PFSK-1 (cell line): Measurements from ENCODE around the gene FAM170B.

Experiments
- FOXP2 ChIP-seq: optimal IDR thresholded peaks from 2 replicates; pipeline ENCODE3; 2011; ENCODE audit warnings: borderline replicate concordance, control low read depth, inconsistent platforms; ENCODE audit not compliant: insufficient read depth; ENCODE audit errors: extremely low read length, extremely low read depth
- POLR2AphosphoS5 ChIP-seq: IDR thresholded peaks from 2 replicates; pipeline ENCODE4 v1.6.1; 2012; ENCODE audit warnings: low read depth, mild to moderate bottlenecking, control low read depth, low read length, moderate library complexity
- REST ChIP-seq, 2 experiments: IDR thresholded peaks; 2 replicates each; pipeline versions ENCODE4 v1.6.1 to v1.8.0; 2011 to 2012; ENCODE audit warnings: low read depth in 2 of 2, low read length in 2 of 2, control low read depth in 1 of 2, inconsistent platforms in 1 of 2, mild to moderate bottlenecking in 1 of 2, moderate library complexity in 1 of 2; ENCODE audit not compliant: insufficient read depth in 1 of 2
- SIN3A ChIP-seq: IDR thresholded peaks from 2 replicates; pipeline ENCODE4 v1.6.1; 2012; ENCODE audit warnings: mild to moderate bottlenecking, low read length, moderate library complexity, borderline replicate concordance; ENCODE audit not compliant: insufficient read depth
- TAF1 ChIP-seq: IDR thresholded peaks from 2 replicates; pipeline ENCODE4 v1.6.1; 2012; ENCODE audit warnings: low read length, control low read depth, borderline replicate concordance; ENCODE audit not compliant: insufficient read depth

The FAM170B gene

DNA sequence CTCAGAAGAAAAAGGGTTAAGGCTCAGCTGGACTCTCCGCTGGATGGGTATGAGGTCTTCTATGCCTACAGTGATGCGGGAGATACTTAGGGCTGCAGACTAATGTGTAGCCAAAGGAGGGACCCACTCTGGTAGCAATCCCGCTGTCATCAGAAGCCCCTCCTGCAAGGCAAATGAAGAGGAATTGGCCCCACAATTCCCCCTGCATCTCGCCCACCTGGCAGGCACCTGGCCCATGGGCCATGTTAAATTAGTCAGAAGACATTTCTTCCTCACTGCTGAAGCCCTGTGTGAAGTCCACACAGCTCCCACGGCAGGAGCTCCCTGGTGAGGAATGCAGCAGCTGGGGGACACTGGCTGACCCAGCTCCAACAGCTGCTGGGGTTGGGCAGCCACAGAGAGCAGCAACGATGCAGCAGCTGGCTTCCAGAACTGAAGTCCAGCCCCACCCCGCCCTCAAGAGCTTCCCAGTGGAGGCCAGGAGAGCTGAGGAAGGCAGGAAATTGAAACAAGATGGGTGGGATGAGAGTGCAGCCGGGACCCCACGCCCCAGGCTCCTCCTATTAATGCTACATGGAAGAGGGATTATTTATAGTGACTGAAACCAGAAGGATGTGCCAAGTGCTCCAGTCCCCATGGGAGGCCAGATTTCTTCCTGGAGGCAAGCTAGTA is 24.0 kb downstream of the FAM170B start:
- TF ChIP-seq FOXP2 (no peak), TAF1 (no peak), POLR2AphosphoS5 (no peak), SIN3A (no peak)

GRCh38 chr10:49108656-49109055 is 25.2 kb downstream of the FAM170B start:
- TF ChIP-seq POLR2AphosphoS5 (no peak), SIN3A (no peak), FOXP2 (no peak), REST (IDR thresholded peaks at IDR 0.05; ENCODE audit: insufficient read depth in 1 of 2, low read depth in 2 of 2, low read length in 2 of 2) (no peak), TAF1 (no peak)

- TF ChIP-seq REST (IDR thresholded peaks at IDR 0.05; ENCODE audit: insufficient read depth in 1 of 2, low read depth in 2 of 2, low read length in 2 of 2) (no peak), TAF1 (no peak), SIN3A (no peak), POLR2AphosphoS5 (no peak)
Observed at GRCh38 chr10:49107887-49108267, 25.9 kb downstream of the FAM170B start.

- no peak for TF ChIP-seq FOXP2
- no peak for TF ChIP-seq REST (IDR thresholded peaks at IDR 0.05; ENCODE audit: insufficient read depth in 1 of 2, low read depth in 2 of 2, low read length in 2 of 2)
- no peak for TF ChIP-seq POLR2AphosphoS5
- no peak for TF ChIP-seq TAF1
- no peak for TF ChIP-seq SIN3A
Observed at GRCh38 chr10:49107111-49107886, 26.5 kb downstream of the FAM170B start.

DNA sequence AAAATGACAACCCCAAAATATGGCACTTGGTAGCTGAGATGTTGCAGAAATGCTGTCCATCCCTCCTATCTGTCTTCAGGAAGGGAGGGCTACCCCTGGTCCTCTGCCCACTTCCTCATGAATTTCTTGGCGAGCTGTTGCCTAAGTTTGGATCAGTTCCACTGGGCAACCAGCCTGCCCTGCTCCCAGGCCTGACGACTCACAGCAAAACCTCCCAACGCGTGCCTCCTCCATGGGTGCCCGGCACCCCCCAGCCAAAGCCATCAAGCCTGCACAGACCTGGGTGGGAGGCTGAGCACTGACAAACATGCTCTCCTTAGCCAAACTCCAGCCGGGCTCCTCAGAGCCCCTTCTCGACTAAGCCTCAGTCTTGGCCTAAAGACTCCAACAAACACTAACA is 27.4 kb downstream of the FAM170B start:
- TF ChIP-seq REST (IDR thresholded peaks at IDR 0.05; ENCODE audit: insufficient read depth in 1 of 2, low read depth in 2 of 2, low read length in 2 of 2), result no peak
- TF ChIP-seq SIN3A, result no peak
- TF ChIP-seq FOXP2, result no peak
- no peak for TF ChIP-seq TAF1
- no peak for TF ChIP-seq POLR2AphosphoS5
